ENCODE results near the gene BTBD6. TPM values are rescaled to one million over a fixed set of nuclear protein-coding genes. Genes with fewer than 3 reads are reported as not detected.
"Not testable (repeated sequence)": the region's sequence is repeated elsewhere in the genome, so short reads cannot be mapped to it uniquely, and the experiment has no call there.

The BTBD6 gene
- total RNA-seq, 2 donors from 2014 or later = 26.9 to 34.9 TPM

DNA sequence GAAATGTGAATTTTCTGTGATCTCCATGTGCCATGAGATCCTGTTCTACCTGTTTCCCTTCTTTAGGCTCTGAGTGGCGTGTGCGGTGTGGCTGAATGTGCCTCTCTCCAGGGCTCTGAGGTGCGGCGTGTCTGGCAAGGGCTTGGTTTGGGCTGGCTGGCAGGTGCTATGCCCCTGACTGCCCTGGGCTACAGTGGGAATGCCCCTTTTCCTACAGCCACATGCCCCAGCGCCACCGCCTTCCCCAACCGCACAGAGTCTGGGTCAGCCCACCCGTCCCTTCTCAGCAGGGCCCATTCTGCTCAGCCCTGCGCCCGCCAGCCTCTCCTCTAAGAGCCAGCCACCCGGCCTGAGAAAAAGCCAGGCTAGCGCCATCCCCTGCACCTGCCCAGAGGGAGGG is 24.7 kb downstream of the BTBD6 start:
- no peaks in the 10 kb centered on the region for H3K27me3 ChIP-seq
- peaks cover 0 to 10% of the 10 kb centered on the region in 2 donors for H3K4me1 ChIP-seq
- no peak overlapping the region for H3K27ac ChIP-seq
- no peak overlapping the region for H3K4me3 ChIP-seq
- no peaks in the 10 kb centered on the region for H3K9me3 ChIP-seq
- H3K36me3 ChIP-seq = no peaks in the 10 kb centered on the region
- no peak for DNase-seq (ENCODE audit: low spot score)
- TF ChIP-seq, protein P1, sequence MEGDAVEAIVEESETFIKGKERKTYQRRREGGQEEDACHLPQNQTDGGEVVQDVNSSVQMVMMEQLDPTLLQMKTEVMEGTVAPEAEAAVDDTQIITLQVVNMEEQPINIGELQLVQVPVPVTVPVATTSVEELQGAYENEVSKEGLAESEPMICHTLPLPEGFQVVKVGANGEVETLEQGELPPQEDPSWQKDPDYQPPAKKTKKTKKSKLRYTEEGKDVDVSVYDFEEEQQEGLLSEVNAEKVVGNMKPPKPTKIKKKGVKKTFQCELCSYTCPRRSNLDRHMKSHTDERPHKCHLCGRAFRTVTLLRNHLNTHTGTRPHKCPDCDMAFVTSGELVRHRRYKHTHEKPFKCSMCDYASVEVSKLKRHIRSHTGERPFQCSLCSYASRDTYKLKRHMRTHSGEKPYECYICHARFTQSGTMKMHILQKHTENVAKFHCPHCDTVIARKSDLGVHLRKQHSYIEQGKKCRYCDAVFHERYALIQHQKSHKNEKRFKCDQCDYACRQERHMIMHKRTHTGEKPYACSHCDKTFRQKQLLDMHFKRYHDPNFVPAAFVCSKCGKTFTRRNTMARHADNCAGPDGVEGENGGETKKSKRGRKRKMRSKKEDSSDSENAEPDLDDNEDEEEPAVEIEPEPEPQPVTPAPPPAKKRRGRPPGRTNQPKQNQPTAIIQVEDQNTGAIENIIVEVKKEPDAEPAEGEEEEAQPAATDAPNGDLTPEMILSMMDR (IDR thresholded peaks at IDR 0.05) = no peak

- H3K9me3 ChIP-seq = no peaks in the 10 kb centered on the region
- no peak for DNase-seq (ENCODE audit: low spot score)
- peaks cover 0 to 10% of the 10 kb centered on the region in 2 donors for H3K4me1 ChIP-seq
- H3K4me3 ChIP-seq = no peak overlapping the region
- no peak overlapping the region for H3K27ac ChIP-seq
- TF ChIP-seq, protein P1 (IDR thresholded peaks at IDR 0.05) = no peak
- no peaks in the 10 kb centered on the region for H3K36me3 ChIP-seq
- no peaks in the 10 kb centered on the region for H3K27me3 ChIP-seq
Observed at GRCh38 chr14:105274637-105275036, 26.3 kb downstream of the BTBD6 start.

GRCh38 chr14:105275267-105275946 is 27.1 kb downstream of the BTBD6 start:
- no peaks in the 10 kb centered on the region for H3K36me3 ChIP-seq
- no peaks in the 10 kb centered on the region for H3K27me3 ChIP-seq
- no peaks in the 10 kb centered on the region for H3K9me3 ChIP-seq
- TF ChIP-seq, protein P1 (IDR thresholded peaks at IDR 0.05) = no peak
- peaks cover 0 to 10% of the 10 kb centered on the region in 2 donors for H3K4me1 ChIP-seq
- DNase-seq (ENCODE audit: low spot score) = no peak
- no peak overlapping the region for H3K27ac ChIP-seq
- no peak overlapping the region for H3K4me3 ChIP-seq

- not testable (repeated sequence) for H3K4me3 ChIP-seq; H3K27me3 ChIP-seq; H3K9me3 ChIP-seq; H3K36me3 ChIP-seq; H3K27ac ChIP-seq; DNase-seq (ENCODE audit: low spot score)
- H3K4me1 ChIP-seq = peaks cover 0 to 20% of the 10 kb centered on the region in 2 donors
Observed at GRCh38 chr14:105277448-105277847, 29.1 kb downstream of the BTBD6 start.

GRCh38 chr14:105279642-105280361 is 31.5 kb downstream of the BTBD6 start:
- peaks cover 0 to 31% of the 10 kb centered on the region in 2 donors for H3K4me1 ChIP-seq
- TF ChIP-seq, protein P1 (IDR thresholded peaks at IDR 0.05) = no peak

GRCh38 chr14:105280525-105280924 is 32.2 kb downstream of the BTBD6 start:
- TF ChIP-seq, protein P1 (IDR thresholded peaks at IDR 0.05) = no peak
- no peak for DNase-seq (ENCODE audit: low spot score)
- H3K4me3 ChIP-seq = no peak overlapping the region
- H3K36me3 ChIP-seq = no peaks in the 10 kb centered on the region
- H3K9me3 ChIP-seq = no peaks in the 10 kb centered on the region
- H3K27ac ChIP-seq = no peak overlapping the region
- no peaks in the 10 kb centered on the region for H3K27me3 ChIP-seq
- H3K4me1 ChIP-seq = peaks cover 0 to 24% of the 10 kb centered on the region in 2 donors

More at GRCh38 chr14:105279642-105280361, 31.5 kb downstream of the BTBD6 start:
- no peak for DNase-seq (ENCODE audit: low spot score)
- H3K4me3 ChIP-seq = no peak overlapping the region
- H3K36me3 ChIP-seq = no peaks in the 10 kb centered on the region
- H3K27ac ChIP-seq = no peak overlapping the region
- H3K9me3 ChIP-seq = no peaks in the 10 kb centered on the region
- no peaks in the 10 kb centered on the region for H3K27me3 ChIP-seq

Measured in right atrium auricular region (tissue), 2 donors.